Kidney (tissue), 14 donors: Measurements from ENCODE around the gene CCDC7. TPM values are rescaled to one million over a fixed set of nuclear protein-coding genes. Genes with fewer than 3 reads are reported as not detected.
"Not testable (repeated sequence)": the region's sequence is repeated elsewhere in the genome, so short reads cannot be mapped to it uniquely, and the experiment has no call there.

ENCODE experiments used
- DNase-seq, 5 donors: peaks; one replicate each; pipeline ENCODE4 v3.0.0-alpha.2; 2013 to 2020
- FAIRE-seq: peaks from 2 replicates; lab custom pipeline; 2012; peaks lifted over from hg19 to GRCh38; lab: Jason Lieb, UNC
- H3K27ac ChIP-seq, 2 donors: one replicate each; pipeline ENCODE4 v1.7.0; 2013; ENCODE audit warnings: low read depth in 2 of 2, low read length in 2 of 2, inconsistent platforms in 1 of 2
- H3K27me3 ChIP-seq: one replicate; pipeline ENCODE4 v1.7.1; 2013; ENCODE audit warnings: low read length, inconsistent platforms; ENCODE audit not compliant: control insufficient read depth, insufficient read depth
- H3K36me3 ChIP-seq, 3 donors: one replicate each; pipeline versions ENCODE4 v1.7.0 to v1.7.1; 2013; ENCODE audit warnings: low read length in 3 of 3, control low read depth in 1 of 3, inconsistent platforms in 1 of 3; ENCODE audit not compliant: insufficient read depth in 3 of 3, control insufficient read depth in 2 of 3
- H3K4me1 ChIP-seq, 3 donors: one replicate each; pipeline versions ENCODE4 v1.7.0 to v1.7.1; 2013; ENCODE audit warnings: low read length in 3 of 3, inconsistent platforms in 1 of 3, low read depth in 1 of 3; ENCODE audit not compliant: control insufficient read depth in 2 of 3, insufficient read depth in 2 of 3
- H3K4me3 ChIP-seq, 3 donors: one replicate each; pipeline versions ENCODE4 v1.7.0 to v1.8.1; 2013; ENCODE audit warnings: low read length in 3 of 3, control low read depth in 1 of 3, inconsistent platforms in 1 of 3
- H3K9ac ChIP-seq, 3 donors: one replicate each; pipeline versions ENCODE4 v1.7.0 to v1.7.1; 2013; ENCODE audit warnings: low read length in 3 of 3, control low read depth in 1 of 3, inconsistent platforms in 1 of 3
- H3K9me3 ChIP-seq, 3 donors: one replicate each; pipeline versions ENCODE4 v1.7.0 to v1.7.1; 2013; ENCODE audit warnings: low read length in 3 of 3, control low read depth in 1 of 3, inconsistent platforms in 1 of 3; ENCODE audit not compliant: control insufficient read depth in 2 of 3, insufficient read depth in 1 of 3
- intact Hi-C: fragments of 100-400 bp; cut with DNase I; formaldehyde crosslinking; loops from one replicate; pipeline ENCODE4 v1.11.1; 2022
- polyA plus RNA-seq: library from polyadenylated mRNA; stranded (reverse); fragments of 350-450 nt; fragmentation: Illumina TruSeq; extraction: RNeasy Lipid Tissue Mini Kit (QIAGEN cat#74804); gene quantifications from one replicate; pipeline ENCODE4 v1.2.3, GENCODE V29; 2014; ENCODE audit warnings: low read depth, low replicate concordance; ENCODE audit not compliant: insufficient read depth
- total RNA-seq: library from RNA; stranded (reverse); fragmentation: NEBNext Ultra II Directional; extraction: Animal tissue kit (Norgen Biotek cat#: 25700); gene quantifications from one replicate; pipeline ENCODE4 v1.2.1, GENCODE V29; 2021
- TF ChIP-seq, protein P1 (sequence below): IDR thresholded peaks from 3 replicates; pipeline ENCODE4 v1.5.1; 2012; ENCODE audit warnings: mild to moderate bottlenecking, moderate library complexity, borderline replicate concordance; ENCODE audit not compliant: insufficient read depth; ENCODE audit errors: extremely low read depth
- donor health status: control.
- donor health status: control.
- donor health status: control.
- donor health status: control.
- donor health status: control.
- donor health status: DM: yes; HTN: yes; CAD: no.
- donor health status: Normal renal cell carcinoma (clear cell type).

The CCDC7 gene
- total and polyA plus RNA-seq, 2 donors from 2014 or later: 0.84 to 28.0 TPM

DNA sequence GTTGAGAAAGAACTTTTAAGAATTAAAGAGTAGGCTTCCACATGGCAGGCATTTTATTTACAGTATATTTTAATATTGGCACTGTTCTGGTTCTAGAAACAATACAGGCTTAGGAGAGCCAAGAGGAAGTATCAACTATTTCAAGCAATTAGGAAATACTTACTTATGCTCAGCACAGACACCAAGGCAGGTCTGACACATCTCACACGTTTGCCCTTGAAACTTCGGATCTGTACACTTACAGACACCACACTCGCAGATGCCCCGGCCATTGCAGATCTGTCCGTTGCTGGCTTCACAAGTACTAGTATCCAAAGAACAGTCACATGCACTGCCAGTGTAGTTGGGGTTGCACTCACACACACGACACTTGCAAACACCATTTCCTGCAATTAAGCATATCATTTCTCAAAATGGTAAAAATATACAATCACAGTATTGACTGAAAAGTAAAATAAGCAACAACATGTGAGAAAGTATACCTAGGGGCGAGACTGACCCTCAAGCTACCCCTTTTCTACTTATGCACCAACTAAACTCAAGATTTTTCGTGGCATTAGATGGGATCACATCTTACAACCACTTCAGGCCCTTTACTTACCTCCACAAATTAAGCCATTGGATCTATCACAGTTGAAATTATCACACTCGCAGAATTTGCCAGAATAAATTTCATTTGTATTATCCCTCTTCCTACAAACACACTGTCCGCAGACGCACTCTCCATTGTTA is 465.5 kb downstream of the CCDC7 start:
- H3K9ac ChIP-seq: no peak overlapping the region
- H3K4me3 ChIP-seq: no peak overlapping the region
- H3K4me1 ChIP-seq: no peaks in the 10 kb centered on the region
- no peak for FAIRE-seq
- H3K9me3 ChIP-seq: no peaks in the 10 kb centered on the region
- H3K36me3 ChIP-seq: peaks cover 2 to 20% (median 18%) of the 10 kb centered on the region in 3 donors
- H3K27me3 ChIP-seq: no peaks in the 10 kb centered on the region
- intact Hi-C loops: no loop called here
- TF ChIP-seq, protein P1, sequence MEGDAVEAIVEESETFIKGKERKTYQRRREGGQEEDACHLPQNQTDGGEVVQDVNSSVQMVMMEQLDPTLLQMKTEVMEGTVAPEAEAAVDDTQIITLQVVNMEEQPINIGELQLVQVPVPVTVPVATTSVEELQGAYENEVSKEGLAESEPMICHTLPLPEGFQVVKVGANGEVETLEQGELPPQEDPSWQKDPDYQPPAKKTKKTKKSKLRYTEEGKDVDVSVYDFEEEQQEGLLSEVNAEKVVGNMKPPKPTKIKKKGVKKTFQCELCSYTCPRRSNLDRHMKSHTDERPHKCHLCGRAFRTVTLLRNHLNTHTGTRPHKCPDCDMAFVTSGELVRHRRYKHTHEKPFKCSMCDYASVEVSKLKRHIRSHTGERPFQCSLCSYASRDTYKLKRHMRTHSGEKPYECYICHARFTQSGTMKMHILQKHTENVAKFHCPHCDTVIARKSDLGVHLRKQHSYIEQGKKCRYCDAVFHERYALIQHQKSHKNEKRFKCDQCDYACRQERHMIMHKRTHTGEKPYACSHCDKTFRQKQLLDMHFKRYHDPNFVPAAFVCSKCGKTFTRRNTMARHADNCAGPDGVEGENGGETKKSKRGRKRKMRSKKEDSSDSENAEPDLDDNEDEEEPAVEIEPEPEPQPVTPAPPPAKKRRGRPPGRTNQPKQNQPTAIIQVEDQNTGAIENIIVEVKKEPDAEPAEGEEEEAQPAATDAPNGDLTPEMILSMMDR: no peak
- no peak for DNase-seq
- H3K27ac ChIP-seq: no peak overlapping the region

DNA sequence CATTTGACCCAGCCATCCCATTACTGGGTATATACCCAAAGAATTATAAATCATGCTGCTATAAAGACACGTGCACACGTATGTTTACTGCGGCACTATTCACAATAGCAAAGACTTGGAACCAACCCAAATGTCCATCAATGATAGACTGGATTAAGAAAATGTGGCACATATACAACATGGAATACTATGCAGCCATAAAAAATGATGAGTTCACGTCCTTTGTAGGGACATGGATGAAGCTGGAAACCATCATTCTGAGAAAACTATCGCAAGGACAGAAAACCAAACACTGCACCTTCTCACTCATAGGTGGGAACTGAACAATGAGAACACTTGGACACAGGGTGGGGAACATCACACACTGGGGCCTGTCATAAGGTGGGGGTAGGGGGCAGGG is 471.9 kb downstream of the CCDC7 start:
- H3K27ac ChIP-seq, FAIRE-seq, H3K9ac ChIP-seq, DNase-seq, H3K4me3 ChIP-seq, H3K9me3 ChIP-seq, H3K4me1 ChIP-seq, intact Hi-C loops, H3K27me3 ChIP-seq, H3K36me3 ChIP-seq: not testable (repeated sequence)

DNA sequence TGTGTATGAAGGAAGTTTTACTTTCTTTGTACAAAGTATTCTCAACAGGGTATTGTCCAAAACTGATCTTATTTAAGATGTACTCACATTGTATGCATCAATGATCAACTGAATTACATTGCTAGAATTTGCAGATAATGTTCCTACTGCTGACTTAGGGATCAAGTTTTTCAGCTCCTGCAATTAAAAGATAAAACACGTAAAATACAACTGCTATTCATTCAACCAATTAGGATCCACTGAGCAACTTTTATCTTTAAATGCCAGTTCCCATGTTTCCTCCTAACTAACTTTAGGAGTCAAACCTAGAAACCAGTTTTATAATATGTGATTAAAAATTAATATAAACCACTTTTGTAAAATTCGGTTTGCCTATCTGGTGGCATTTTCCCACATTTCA is 476.2 kb downstream of the CCDC7 start:
- Histone ChIP-seq H3K9me3 (no peaks in the 10 kb centered on the region), H3K27me3 (no peaks in the 10 kb centered on the region), H3K4me1 (no peaks in the 10 kb centered on the region), H3K36me3 (peaks cover 7 to 30% (median 25%) of the 10 kb centered on the region in 3 donors), H3K27ac (no peak overlapping the region), H3K9ac (no peak overlapping the region), H3K4me3 (no peak overlapping the region)
- TF ChIP-seq, protein P1: no peak
- intact Hi-C loops: no loop called here
- DNase-seq (no peak), FAIRE-seq (no peak)

DNA sequence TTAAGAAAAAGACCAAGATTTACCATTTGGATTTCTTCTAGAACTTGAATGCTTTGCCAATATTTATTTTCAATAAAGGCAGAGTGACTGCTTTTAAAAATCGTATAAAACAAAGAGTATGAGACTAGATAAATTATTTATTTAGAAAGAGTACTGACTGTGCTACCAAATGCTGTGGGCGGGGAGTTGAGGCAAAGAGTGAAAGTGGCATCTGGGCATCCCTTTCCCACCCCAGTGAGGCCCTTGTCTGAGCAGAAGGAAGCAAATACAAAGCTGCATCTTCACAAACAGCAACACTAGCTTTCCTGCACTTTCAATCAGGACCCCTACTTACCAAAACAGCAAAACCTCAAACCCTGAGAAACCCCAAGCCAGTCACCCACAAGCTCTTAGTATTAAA is 477.2 kb downstream of the CCDC7 start:
- TF ChIP-seq, protein P1: no peak
- Histone ChIP-seq H3K27ac (no peak overlapping the region), H3K4me1 (no peaks in the 10 kb centered on the region), H3K4me3 (no peak overlapping the region), H3K9me3 (no peaks in the 10 kb centered on the region), H3K9ac (no peak overlapping the region), H3K27me3 (no peaks in the 10 kb centered on the region), H3K36me3 (peaks cover 8 to 40% (median 26%) of the 10 kb centered on the region in 3 donors)
- DNase-seq: no peak
- intact Hi-C loops: no loop called here
- no peak for FAIRE-seq
